ENCODE measurements around the gene C10orf90.

DNA sequence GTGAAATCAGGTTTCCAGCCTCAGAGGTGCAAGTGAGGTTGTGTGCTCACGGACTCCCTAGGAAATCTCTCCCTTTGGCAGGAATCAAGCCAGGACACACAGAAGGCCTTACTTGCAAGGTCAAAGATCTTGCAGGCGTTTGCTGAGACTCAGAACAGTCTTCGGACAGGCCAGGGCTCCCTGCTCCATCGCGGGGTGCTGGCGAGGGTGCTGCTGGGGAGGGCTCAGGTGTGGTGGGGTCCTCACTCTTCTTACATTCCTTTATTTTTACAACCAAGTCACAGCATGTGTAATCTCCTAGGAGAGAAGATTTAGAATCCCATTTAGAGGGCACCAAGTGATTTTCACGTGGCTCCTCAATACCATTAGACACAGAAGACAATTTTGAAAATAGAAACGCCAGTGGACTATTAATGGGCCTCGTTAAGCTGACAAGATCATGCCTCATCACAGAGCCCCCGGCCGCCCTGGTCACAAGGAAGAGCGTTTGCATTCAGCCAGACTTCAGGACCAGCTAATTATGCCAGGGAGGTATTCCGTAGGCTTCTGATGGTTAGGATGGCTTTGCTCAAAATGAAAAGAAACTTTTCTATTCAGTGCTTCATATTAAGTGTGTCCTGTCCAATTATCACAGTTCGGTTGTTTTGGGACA, 209.1 kb downstream of the C10orf90 start:
- TF ChIP-seq, protein P1, sequence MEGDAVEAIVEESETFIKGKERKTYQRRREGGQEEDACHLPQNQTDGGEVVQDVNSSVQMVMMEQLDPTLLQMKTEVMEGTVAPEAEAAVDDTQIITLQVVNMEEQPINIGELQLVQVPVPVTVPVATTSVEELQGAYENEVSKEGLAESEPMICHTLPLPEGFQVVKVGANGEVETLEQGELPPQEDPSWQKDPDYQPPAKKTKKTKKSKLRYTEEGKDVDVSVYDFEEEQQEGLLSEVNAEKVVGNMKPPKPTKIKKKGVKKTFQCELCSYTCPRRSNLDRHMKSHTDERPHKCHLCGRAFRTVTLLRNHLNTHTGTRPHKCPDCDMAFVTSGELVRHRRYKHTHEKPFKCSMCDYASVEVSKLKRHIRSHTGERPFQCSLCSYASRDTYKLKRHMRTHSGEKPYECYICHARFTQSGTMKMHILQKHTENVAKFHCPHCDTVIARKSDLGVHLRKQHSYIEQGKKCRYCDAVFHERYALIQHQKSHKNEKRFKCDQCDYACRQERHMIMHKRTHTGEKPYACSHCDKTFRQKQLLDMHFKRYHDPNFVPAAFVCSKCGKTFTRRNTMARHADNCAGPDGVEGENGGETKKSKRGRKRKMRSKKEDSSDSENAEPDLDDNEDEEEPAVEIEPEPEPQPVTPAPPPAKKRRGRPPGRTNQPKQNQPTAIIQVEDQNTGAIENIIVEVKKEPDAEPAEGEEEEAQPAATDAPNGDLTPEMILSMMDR (IDR thresholded peaks at IDR 0.05): no peak
- no peak for TF ChIP-seq POLR2A (IDR thresholded peaks at IDR 0.05)

All from Peyer's patch (tissue), 4 donors.